SIG-M5 (cell line): ENCODE data around the gene PACRG.

Source experiments
- DNase-seq: peaks from one replicate; lab custom pipeline; 2025; lab: John Stamatoyannopoulos, UW

The PACRG gene

DNA sequence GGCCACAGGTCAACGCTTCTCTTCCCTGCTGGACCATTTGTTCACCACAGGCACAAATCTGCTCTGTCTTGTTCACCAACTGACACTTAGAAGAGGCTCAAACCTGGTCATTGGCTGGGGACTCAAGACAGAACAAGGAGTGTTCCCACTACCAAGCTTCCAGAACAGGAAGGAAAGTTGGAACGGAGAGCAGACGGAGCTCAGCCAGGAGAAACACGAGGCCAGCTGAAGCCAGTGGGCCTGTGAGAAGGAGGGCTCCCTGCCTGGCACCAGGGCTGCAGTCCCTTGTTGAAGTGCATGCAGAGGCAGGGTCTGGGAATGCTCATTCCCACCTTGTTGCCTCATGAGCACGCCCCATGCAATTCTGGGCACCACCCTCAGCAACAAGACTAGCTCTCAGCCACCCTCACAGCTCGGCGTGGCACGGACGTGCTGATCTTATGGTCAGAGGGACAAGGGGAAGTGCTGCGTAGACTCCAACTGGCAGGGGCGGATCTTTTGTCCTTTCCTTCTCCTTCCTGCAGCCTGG, 450.2 kb downstream of the PACRG start:
- DNase-seq, result no peak

DNA sequence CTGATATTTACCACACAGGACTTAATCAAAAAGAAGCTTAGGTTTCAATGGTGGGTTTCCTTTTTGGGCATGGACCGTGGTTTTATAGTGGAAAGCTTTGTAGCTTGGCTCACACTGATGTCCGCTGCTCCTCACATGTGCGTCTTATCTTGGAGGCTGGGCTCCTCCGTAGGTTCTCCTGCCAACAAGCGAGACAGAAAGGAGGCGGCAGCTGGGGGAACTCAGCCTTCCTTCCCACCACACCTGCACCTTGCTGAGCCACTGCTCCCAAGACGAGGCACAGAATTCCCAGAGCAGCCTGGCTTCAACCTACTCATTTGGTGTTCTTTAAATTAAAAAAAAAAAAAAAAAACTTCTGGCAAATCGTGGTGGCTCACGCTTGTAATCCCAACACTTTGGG, 451.3 kb downstream of the PACRG start:
- no peak for DNase-seq

DNA sequence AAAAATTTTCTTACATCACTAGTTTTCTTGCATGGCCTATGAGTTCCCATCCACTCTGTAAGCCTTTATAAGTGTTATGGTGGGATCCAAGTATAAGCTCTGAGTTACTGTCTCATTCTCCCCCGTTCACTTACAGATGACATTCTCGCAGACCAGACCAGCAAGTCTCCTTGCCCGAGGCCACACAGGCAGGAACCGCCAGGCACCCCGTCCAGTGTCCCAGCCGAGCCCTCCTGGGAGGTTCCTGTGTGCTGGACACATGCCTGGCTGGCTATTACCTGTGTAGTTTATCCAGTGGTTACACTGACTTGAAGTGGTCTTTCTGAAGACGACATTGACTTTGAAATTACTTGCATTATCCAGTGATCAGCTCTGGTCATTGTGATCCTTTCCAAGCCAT, 451.9 kb downstream of the PACRG start:
- no peak for DNase-seq

DNA sequence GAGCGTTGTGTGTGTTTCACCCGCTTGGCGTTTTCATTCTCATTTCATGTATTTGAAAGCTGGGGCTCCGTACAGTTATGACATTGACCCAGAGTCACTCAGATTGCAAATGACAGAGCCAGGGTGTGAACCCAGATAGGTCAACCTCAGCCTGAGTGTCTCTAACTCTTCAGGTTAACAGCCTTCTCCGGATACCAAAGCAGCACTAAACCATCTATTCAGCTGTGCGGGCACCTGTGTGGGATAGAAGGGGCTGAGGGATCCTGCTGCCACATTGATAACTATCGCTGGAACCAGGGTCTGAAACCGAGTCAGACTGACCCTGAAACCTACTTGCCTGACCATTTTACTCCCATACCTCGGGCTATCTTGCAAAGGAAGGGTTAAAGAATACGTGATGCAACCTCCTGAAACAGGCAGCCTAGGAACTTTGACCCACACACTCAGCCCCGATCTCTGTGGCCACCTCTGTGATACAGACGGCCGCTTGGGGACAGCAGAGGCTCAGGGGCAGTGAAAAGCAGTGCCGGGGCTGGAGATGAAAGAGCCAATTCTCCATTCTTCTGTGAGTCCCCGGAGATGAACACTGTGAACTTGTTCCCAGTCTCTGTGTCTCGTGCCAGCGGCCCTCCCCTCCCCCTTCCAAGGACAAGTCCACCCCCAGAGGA, 453.2 kb downstream of the PACRG start:
- no peak for DNase-seq

DNA sequence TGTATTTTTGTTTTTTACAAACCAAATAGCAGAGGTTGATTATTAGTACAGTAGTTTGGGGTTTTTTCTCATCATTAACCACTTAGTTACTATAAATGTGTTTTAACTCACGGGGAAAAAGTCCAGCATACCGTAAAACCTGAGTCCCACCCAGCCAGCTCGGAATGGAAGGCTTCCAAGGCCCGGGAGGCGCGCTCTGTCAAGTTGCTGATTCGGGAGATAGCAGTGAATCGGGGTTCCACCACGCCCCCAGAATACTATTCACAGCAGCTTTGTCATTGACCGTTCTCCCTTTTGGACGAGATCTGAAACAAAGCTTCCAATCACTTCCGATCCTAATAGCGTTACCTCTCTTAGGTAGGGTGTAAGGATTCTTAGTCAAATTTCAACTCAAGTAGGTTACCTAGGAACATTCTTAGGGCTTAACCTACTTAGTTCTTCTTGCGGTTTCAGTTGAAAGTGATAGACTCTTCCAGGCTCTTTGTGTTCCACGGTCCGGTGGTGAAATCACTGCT, 453.9 kb downstream of the PACRG start:
- no peak for DNase-seq

DNA sequence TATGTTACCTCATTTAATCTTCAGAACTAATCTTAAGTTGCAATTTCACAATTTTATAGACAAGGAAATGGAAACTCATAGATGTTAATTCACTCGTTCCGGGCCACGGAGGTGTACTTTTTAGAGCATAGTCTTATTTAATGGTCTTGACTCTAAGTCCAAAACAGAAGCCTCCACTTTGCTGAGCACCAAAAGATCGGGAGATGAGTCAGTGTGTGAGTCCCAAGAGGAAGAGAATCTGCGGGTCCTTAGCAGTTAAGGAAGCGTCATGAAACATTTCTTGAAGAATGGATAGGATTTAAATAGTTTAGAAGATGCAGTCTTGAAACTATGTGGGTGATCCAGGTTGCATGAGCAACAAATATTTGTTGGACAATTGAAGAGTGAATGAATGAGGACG, 454.9 kb downstream of the PACRG start:
- no peak for DNase-seq

DNA sequence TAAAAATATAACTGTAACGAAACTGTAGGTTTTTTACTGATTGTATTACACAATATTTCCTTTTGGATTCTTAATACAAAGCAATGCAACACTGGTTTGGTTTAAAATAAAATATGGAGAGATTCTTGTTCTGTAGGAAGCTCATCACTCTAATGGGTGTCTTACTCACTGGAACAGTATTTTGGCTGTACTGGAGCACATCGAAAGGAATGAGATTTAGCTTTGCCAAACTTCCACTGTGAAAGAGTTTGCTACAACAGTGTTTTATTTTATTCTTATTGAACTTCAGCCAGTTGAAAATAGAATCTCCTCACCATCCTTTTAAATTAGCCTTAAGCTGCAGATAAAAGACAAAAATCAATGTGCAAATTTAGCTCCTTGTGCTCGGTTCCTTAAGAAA, 456.0 kb downstream of the PACRG start:
- DNase-seq, result no peak

DNA sequence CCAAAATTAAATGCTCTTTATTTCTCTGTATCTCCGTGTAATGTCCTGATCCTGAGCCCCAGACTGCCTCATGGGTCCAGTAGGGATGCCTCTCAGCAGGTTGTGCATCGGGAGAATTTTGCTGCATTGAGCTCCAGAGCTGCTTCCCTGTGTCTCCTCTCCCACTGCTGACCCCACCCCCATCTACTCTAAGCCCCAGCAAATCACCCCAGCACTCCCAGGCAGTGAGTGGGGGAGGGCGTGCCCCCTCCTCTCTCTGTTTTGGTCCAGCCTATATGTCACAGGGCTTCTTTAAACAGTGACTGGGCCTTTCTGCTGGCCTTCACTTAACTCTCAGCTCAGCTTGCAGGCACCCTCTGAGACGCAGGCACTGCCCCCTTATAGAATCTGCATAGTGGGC, 458.0 kb downstream of the PACRG start:
- no peak for DNase-seq

DNA sequence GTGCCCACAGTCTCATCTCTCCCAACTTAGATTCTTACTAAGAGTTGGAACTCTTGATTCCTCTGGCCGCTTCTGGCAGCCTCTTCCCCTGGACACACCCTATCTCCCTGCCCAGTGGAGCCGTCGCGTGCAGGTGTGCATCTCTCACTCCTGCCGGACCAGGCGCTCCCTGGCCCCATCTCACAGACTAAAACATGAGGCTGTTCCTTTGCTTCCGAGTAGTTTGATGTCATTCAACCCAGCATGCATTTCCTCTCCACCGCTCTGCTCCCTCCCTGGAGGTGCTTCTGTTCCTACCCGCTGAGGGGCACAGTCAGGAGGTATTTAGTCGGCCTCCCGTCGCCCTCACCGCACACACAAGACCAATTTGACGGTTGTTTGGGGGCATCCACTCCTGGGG, 458.8 kb downstream of the PACRG start:
- no peak for DNase-seq

DNA sequence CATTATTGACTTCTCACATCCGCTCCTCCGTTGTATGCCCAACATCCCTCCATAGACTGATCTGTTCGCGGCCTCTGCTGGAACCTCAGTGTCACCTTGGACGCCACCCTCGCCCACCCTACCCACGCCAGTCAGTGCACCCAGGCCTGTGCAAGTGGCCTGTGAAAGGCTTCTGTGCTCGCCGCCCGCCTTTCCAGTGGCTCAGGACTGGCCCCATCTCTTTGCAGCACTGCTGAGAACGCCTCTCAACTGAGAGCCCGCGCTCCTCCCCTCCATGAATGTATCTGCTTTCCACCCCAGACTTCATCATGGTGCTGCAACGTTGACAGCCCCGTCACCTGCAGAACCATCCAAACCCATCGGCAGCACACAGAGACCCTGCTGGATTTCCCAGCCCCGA, 459.4 kb downstream of the PACRG start:
- DNase-seq, result no peak

DNA sequence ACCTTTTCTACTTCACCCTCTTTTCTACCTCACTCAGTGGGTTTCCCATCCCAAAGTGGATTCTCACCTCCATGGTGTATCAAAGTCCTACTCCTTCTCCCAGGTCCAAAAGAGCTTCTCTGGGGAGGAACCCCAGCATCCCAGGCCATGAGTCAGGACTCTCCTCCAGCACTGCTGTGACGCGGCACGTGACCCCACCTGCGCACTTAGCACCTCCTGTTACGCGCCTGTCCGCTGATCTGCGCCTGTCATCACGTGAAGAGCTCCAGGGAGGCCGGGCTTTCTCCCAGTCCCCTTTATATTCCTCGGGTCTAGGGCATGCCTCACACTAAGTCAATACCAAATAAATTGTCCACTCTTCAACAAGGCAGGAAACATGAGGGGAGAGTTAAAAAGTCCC, 459.8 kb downstream of the PACRG start:
- DNase-seq, result no peak

DNA sequence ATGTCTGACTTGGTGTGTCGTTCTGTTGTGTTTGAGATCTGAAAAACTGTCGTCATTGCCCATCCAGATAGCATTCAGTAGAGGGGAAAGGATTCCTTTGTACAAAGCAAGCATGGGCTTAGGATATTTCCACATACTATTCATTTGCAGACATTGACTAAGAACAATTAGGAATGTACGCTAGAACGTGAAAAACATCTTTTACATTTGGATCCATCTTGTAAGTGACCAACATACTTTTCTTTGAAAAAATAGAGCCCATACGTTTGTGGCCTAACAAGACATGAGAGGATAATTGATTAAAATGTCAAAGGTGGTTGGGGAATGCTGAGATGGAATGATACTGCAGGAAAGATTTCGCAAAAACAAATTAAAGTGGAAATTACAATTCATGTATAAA, 461.0 kb downstream of the PACRG start:
- DNase-seq, result no peak

DNA sequence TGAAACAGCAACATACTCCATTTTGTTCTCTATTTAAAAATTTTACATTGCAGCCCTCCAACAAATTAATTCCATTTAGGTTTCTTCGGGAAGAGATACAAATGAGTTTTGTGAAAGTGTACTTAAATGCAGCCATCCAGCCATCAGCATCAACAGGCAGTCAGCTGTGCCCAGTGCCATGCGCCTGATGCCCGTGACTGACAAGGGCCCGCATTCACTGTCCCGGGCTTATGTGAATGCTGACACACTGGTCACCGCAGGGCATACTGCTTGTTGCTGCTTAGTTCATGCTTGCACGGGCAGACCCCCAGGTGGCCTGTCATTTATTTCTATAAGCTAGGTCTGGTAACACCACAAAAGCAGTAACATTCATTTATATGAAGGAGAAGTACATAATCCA, 461.8 kb downstream of the PACRG start:
- DNase-seq, result no peak

DNA sequence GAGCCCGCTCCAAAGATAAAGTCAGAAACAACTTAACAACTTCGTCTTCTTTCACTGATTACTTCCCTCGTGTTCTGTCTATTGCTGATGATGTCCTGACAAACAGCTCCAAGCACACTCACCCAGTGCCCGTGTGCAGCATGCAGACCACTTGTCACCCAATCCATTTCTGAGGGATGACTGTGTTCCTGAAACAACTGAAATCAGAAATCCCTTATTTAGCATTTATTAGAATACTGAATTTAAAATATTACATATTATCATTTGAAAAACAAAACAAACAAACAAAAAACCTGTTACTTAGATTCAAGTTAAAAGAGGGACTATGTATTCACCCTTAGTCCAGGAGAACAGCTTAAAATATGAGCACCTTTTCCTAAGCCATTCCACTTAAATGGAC, 463.0 kb downstream of the PACRG start:
- DNase-seq, result no peak

DNA sequence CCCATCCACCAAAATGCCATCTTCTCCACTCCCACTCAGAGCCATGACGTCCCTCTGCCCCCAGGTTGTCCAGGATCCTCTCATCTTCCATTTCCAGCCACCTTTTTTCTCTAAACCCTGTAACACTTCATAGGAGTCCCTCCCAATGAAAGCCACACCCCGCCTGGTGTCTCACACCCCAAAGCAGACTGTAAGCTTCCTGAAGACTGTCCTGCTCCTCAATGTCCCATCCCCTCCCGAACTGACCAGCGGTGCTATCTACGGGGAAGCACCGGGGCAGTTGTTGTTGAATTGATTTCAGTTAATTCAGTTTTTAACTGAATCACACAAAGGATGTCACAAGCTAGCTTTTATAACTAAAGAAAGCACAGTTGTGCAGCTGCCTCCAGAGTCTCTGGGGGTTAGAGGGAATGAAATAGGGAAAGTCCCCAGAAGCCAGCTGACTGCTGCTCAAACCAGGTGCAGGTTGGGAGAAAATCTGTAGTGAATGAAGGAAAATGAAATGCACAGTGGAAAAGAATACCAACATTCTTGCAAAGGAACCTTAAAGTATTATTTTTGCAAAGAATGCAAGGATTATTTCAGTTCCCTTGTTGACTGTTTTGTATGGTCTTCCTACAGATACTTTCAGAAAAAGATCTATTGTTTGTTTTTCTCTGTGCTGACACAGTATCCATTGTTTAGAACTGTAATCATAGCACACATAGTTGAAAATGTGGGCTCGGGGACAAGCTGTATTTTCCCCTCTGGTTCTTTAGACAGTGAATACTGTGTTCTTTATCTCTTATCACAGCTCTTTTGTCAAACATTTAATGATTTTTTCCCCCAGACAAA, 464.1 kb downstream of the PACRG start:
- no peak for DNase-seq

DNA sequence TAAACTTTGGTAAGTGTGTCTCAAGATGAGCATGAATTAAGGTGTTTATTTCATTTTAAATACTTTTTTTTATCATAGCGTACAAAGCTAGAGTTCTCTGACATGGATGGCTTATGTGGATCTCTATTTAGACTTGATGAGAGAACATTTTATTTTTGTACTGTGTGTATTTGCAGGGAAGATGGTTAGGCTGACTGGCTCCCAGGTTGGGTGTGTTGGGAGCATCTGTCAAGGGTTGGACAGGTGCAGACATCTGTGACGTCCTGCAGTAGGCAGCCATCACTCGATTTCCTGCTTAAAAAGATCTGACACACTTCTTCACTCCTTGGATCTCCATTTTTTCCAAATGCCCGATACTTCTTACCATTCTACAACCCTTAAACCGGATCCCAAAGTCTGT, 464.8 kb downstream of the PACRG start:
- DNase-seq, result no peak

DNA sequence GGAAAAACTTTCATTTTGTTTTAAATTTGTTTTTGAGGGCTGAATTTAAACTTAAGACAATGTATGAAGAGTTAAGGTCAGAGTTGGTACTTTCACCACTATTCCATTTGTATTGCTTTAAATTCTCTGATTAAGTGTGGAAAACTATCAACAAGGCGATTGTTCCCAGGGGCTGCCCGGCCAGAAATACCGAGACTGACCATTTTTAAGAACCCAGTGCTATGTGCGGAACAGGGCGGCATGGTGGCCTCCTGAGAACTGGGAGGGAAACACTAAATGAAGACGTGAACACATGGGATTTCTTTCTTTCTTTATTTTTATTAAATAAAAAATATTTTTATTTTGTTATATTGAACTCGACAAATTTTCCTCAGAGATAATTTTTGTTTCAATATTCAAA, 465.6 kb downstream of the PACRG start:
- DNase-seq, result no peak

DNA sequence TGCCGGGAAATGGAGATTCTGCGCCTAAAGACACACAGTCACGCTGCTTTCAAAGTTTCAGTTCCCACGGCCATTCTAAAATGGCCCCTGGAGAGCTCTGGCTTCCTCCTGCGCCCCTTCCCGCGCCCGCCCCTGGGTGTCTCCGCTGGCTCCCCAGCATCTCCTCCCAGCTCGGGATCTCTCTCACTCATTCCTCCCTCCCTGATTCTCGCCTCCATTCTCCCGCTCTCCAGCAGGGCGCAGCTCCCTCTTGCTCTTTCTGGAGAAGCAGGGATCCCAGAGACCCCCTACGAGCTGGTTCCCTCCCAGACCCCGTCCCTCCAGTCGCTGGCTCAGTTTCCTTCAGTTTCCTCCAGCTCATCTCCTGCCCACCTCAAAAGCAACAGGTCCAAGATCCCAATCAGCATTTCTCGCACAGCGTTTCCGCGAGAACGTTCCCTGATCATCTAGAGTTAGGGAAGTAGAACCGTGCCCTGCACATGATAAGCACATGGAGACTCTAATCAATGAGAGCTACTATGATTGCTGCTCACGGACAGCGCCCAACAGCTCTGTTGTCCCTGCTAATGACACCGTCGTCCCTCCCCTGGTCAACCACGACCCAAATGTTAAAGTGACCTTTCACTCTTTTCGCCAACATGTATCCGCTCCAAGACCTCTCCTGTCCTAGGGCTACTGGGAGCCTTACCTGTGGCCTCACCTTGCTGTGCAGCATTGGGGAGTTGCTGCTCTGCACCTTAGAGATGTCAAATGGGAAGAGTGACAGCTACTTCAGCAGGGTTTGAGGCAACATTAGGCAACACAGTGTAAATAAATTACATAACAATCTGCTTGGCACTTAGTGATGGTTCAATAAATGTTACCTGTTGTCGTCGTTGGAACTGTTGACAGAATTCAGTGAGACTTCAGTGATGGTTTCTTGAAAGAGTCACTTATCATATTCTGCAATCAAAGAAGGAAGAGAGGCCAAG, 468.2 kb downstream of the PACRG start:
- DNase-seq, result no peak

DNA sequence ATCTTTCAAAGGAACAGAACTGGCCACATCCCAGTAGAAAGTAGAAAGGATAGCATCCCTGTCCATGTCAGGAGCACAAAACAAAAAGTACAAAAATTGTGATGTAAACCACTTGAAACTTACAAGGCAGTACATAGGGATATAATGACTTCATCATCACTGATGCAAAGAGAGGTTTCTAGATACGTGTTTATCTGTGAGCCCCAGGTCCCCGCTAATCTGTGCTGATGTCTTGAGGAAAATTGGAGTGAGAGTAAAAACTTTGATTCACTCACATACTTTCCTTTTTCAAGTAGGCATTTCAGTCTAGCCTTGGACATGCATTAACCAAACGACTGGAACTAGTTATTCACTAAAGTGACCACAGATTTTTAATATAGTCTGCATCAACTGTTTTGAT, 470.1 kb downstream of the PACRG start:
- no peak for DNase-seq

DNA sequence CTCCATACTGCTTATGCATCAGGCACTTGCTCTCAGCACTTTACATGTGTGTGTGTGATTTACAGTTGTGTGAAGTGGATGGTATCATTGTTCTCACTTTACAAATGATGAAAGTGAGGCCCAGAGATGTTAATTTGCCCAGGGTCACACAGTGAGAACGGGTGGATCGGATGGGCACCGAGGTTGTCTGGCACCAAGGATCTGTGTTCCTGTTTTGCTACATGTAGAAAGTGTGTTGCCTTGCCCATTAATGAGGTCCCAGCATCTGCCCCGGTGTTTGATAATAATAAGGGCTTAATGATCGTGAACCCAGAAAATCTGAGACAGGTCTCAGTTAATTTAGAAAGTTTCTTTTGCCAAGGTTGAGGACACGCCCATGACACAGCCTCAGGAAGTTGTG, 470.6 kb downstream of the PACRG start:
- no peak for DNase-seq

DNA sequence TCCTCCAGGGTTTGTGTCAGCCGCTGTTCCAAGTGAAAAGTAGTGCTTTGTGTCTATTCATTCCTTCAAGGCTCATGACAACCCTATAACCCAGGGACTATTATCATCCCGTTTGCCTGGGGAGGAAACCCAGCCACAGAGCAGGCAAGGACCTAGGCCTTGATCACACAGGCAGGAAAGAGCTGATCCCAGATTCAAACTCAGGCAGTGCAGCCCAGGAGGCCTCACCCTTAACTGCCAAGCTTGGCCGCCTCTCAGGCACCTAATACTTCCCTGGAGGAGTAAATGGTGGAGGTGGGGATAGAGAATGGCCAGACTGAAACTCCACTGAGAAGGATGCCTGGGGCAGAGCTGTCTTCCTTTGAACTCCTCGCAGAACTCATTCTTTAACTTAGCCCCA, 471.6 kb downstream of the PACRG start:
- DNase-seq, result no peak

DNA sequence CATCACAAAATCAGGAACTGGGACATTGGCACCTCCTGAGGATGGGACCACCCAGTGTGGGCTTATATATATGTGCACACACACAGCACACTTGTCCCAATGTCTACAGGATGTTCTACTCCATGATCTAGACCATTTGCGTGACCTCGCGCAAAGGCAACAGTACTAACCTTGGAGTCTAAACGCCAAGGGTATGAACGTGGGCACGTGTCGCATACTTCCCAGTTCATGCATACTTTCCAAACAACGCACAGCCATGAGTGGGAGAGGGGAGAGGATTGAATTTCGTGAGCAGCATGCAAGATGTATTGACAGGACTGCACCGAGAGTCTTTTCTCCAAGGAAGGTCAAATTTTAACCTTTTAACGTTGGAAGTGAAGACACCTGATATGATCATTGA, 472.5 kb downstream of the PACRG start:
- no peak for DNase-seq
